ENCODE results near the gene SYNPO2.

The SYNPO2 gene

GRCh38 chr4:118881512-118882146 lies 7.0 kb upstream of the SYNPO2 start:
- Histone ChIP-seq H3K36me3 (ENCODE audit: insufficient read depth, low read depth, low read length) (no peaks in the 10 kb centered on the region), H3K27me3 (ENCODE audit: insufficient read depth, low read length) (no peaks in the 10 kb centered on the region), H3K4me1 (ENCODE audit: insufficient read depth, low read length) (no peaks in the 10 kb centered on the region; the same call in 1 of the 2 replicates), H3K27ac (ENCODE audit: low read length) (no peak overlapping the region), H3K4me3 (ENCODE audit: low read length) (no peak overlapping the region), H3K9ac (ENCODE audit: low read depth, low read length) (no peak overlapping the region), H3K9me3 (ENCODE audit: insufficient read depth, low read depth, low read length) (no peaks in the 10 kb centered on the region; the same call in 1 of the 2 replicates)

DNA sequence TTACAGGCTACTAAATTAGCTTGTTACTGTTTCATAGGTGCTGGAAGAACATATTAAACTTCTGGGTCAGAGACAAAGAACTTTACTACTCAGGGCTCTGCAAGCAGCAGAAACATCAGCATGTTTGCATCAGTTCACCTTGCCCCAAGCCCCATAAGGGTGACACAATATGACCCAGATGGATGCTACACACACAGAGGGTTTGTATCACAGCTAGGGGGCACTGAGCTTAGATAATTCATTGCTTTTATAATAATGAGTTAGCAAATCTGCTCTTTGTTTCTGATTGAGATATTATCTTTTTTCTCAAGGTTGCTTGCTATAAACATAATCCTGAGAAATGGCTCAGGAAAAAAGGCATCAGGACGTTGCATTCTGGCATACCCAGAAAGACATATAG lies 4.8 kb upstream of the SYNPO2 start:
- H3K9me3 ChIP-seq (ENCODE audit: insufficient read depth, low read depth, low read length): no peaks in the 10 kb centered on the region
- H3K9ac ChIP-seq (ENCODE audit: low read depth, low read length): no peak overlapping the region
- H3K4me3 ChIP-seq (ENCODE audit: low read length): no peak overlapping the region
- no peaks in the 10 kb centered on the region for H3K36me3 ChIP-seq (ENCODE audit: insufficient read depth, low read depth, low read length)
- peaks cover 12% of the 10 kb centered on the region; the same call in 1 of the 2 replicates for H3K27me3 ChIP-seq (ENCODE audit: insufficient read depth, low read length)
- peaks cover 6% of the 10 kb centered on the region for H3K4me1 ChIP-seq (ENCODE audit: insufficient read depth, low read length)
- H3K27ac ChIP-seq (ENCODE audit: low read length): no peak overlapping the region

DNA sequence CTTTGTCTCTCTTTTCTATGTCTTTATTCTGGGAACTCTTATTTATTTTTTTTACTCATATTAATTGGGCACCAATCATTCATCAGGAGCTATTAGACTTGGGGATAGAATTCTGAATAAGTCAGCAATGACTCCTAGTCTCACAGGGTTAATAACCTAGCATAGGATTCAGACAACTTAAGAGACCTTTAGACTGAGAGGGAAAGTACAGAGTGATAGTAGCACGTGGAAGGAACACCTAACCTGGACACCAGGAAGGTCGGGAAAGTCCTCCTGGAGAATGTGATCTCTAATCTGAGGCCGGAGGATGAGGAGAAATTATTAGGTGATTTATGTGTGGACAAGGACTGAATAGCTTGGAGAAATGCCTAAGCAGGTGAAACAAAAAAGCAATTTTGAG lies 3.9 kb upstream of the SYNPO2 start:
- Histone ChIP-seq H3K36me3 (ENCODE audit: insufficient read depth, low read depth, low read length) (no peaks in the 10 kb centered on the region), H3K9me3 (ENCODE audit: insufficient read depth, low read depth, low read length) (no peaks in the 10 kb centered on the region), H3K27me3 (ENCODE audit: insufficient read depth, low read length) (peaks cover 18% of the 10 kb centered on the region), H3K4me3 (ENCODE audit: low read length) (no peak overlapping the region), H3K9ac (ENCODE audit: low read depth, low read length) (no peak overlapping the region), H3K4me1 (ENCODE audit: insufficient read depth, low read length) (peaks cover 6% of the 10 kb centered on the region), H3K27ac (ENCODE audit: low read length) (no peak overlapping the region)

DNA sequence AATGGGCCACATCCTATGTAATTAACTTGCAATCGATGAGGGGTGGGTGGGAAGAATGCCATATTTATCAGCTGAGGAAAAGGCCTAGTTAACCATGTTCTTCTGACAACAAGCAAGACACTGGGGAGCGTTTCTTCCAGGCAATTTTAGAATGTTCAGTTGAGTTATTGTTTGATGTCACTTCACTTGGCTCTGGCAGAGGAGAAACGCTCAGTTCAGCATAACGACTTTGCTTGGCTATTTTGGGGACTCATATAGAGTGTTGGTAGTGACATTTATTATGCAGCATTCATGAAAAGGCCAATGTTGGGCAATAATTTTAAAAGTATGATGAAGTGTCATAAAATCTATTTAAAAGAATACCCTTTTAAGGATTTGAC lies 648 bp downstream of the SYNPO2 start:
- Histone ChIP-seq H3K4me1 (ENCODE audit: insufficient read depth, low read length) (peaks cover 6% of the 10 kb centered on the region), H3K27ac (ENCODE audit: low read length) (no peak overlapping the region), H3K27me3 (ENCODE audit: insufficient read depth, low read length) (peaks cover 18% of the 10 kb centered on the region), H3K4me3 (ENCODE audit: low read length) (peak overlapping the region; percentile 71), H3K9me3 (ENCODE audit: insufficient read depth, low read depth, low read length) (no peaks in the 10 kb centered on the region), H3K9ac (ENCODE audit: low read depth, low read length) (no peak overlapping the region), H3K36me3 (ENCODE audit: insufficient read depth, low read depth, low read length) (no peaks in the 10 kb centered on the region)

DNA sequence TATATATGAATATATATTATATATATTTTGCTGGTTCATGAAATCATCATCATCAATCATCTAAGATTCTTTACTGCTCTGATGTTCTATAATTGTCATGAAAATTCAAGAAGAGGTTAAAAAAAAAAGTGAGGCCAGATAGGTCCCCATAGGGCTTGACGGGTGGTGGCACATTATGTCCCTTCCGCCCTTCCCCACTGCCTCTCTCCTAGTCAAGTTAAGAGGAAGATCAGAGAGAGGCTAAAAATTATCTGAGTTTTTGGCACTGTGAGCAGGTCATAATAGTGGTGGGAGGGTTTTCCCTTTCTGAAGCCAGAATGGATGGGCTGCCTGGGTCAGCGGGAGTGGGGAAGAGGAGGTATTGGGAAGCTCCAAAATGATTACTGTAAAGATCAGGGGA lies 5.4 kb downstream of the SYNPO2 start:
- Histone ChIP-seq H3K9ac (ENCODE audit: low read depth, low read length) (no peak overlapping the region), H3K9me3 (ENCODE audit: insufficient read depth, low read depth, low read length) (no peaks in the 10 kb centered on the region), H3K27ac (ENCODE audit: low read length) (no peak overlapping the region), H3K36me3 (ENCODE audit: insufficient read depth, low read depth, low read length) (no peaks in the 10 kb centered on the region), H3K27me3 (ENCODE audit: insufficient read depth, low read length) (peaks cover 5% of the 10 kb centered on the region), H3K4me1 (ENCODE audit: insufficient read depth, low read length) (no peaks in the 10 kb centered on the region; the same call in 1 of the 2 replicates), H3K4me3 (ENCODE audit: low read length) (no peak overlapping the region)

- no peak overlapping the region for H3K27ac ChIP-seq (ENCODE audit: low read length)
Measured at GRCh38 chr4:118898221-118898620, 9.6 kb downstream of the SYNPO2 start.

GRCh38 chr4:118898684-118899138 lies 10.1 kb downstream of the SYNPO2 start:
- Histone ChIP-seq H3K9ac (ENCODE audit: low read depth, low read length) (no peak overlapping the region), H3K4me1 (ENCODE audit: insufficient read depth, low read length) (no peaks in the 10 kb centered on the region), H3K4me3 (ENCODE audit: low read length) (no peak overlapping the region), H3K9me3 (ENCODE audit: insufficient read depth, low read depth, low read length) (no peaks in the 10 kb centered on the region), H3K27me3 (ENCODE audit: insufficient read depth, low read length) (no peaks in the 10 kb centered on the region), H3K36me3 (ENCODE audit: insufficient read depth, low read depth, low read length) (no peaks in the 10 kb centered on the region), H3K27ac (ENCODE audit: low read length) (no peak overlapping the region)

More at GRCh38 chr4:118898221-118898620, 9.6 kb downstream of the SYNPO2 start:
- no peaks in the 10 kb centered on the region for H3K36me3 ChIP-seq (ENCODE audit: insufficient read depth, low read depth, low read length)
- H3K9ac ChIP-seq (ENCODE audit: low read depth, low read length): no peak overlapping the region
- H3K27me3 ChIP-seq (ENCODE audit: insufficient read depth, low read length): no peaks in the 10 kb centered on the region
- no peaks in the 10 kb centered on the region for H3K9me3 ChIP-seq (ENCODE audit: insufficient read depth, low read depth, low read length)
- no peak overlapping the region for H3K4me3 ChIP-seq (ENCODE audit: low read length)
- H3K4me1 ChIP-seq (ENCODE audit: insufficient read depth, low read length): no peaks in the 10 kb centered on the region

DNA sequence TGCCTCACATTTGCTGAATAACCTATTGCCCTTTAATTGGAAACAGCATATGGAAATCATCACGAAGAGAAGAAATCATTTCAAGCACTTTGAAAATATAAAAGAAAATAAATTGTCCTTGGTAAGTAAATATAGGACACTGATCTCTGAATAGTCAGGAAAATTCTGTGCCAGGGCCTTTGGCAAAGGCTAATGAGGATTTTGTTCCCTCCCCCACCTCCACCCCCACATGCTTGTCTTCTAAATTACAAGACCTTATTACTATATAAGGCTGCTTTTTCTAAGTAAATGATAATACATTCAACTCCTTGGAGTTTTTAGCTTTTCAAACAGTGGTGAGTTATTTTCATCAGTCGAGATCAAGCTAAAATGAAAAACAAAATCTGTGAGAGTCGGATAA lies 15.8 kb downstream of the SYNPO2 start:
- H3K4me3 ChIP-seq (ENCODE audit: low read length): no peak overlapping the region
- H3K27ac ChIP-seq (ENCODE audit: low read length): no peak overlapping the region
- H3K27me3 ChIP-seq (ENCODE audit: insufficient read depth, low read length): no peaks in the 10 kb centered on the region
- no peaks in the 10 kb centered on the region for H3K36me3 ChIP-seq (ENCODE audit: insufficient read depth, low read depth, low read length)
- H3K9ac ChIP-seq (ENCODE audit: low read depth, low read length): no peak overlapping the region
- no peaks in the 10 kb centered on the region for H3K4me1 ChIP-seq (ENCODE audit: insufficient read depth, low read length)
- H3K9me3 ChIP-seq (ENCODE audit: insufficient read depth, low read depth, low read length): no peaks in the 10 kb centered on the region

DNA sequence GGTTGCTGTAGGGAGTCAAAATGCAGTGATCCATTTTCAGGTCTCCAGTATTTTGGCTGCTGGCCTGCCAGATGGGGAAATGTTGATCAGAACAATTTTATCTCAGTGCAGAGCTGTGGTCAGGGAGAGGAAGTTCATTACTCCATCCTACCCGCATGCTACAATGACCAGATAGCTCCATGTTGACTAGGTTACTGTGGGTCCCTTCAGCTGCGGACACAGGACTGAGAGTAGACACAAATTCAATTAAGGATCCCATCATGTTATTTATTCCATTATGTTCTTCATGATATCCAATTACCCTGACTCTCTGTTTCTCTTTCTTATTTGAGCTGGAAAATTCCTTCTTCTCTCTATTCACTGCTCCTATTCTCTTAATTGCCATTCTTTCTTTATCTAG lies 16.3 kb downstream of the SYNPO2 start:
- H3K27ac ChIP-seq (ENCODE audit: low read length): no peak overlapping the region
- no peaks in the 10 kb centered on the region for H3K36me3 ChIP-seq (ENCODE audit: insufficient read depth, low read depth, low read length)
- H3K4me3 ChIP-seq (ENCODE audit: low read length): no peak overlapping the region
- no peaks in the 10 kb centered on the region for H3K9me3 ChIP-seq (ENCODE audit: insufficient read depth, low read depth, low read length)
- H3K9ac ChIP-seq (ENCODE audit: low read depth, low read length): no peak overlapping the region
- H3K4me1 ChIP-seq (ENCODE audit: insufficient read depth, low read length): no peaks in the 10 kb centered on the region
- H3K27me3 ChIP-seq (ENCODE audit: insufficient read depth, low read length): no peaks in the 10 kb centered on the region

DNA sequence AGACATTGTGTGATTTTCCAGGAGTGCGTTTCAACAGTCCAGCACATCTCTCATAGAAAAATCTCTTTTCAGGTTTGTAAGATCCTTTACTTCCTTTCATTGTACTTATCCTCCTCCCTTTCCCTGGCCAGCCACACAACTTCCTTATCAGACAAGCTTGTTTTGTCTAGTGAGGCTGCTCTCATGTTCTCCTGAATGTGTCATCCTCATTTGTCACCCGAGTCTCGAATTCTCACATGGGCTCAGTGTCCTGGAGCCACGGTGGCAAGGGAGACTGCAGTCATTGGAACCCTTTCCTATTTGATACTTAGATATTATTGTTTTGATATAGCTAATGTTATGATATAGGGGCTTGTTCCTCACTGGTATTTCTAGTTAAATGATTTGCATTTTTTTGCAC lies 16.9 kb downstream of the SYNPO2 start:
- H3K27ac ChIP-seq (ENCODE audit: low read length): no peak overlapping the region
- no peaks in the 10 kb centered on the region for H3K9me3 ChIP-seq (ENCODE audit: insufficient read depth, low read depth, low read length)
- H3K4me1 ChIP-seq (ENCODE audit: insufficient read depth, low read length): no peaks in the 10 kb centered on the region
- H3K9ac ChIP-seq (ENCODE audit: low read depth, low read length): no peak overlapping the region
- H3K27me3 ChIP-seq (ENCODE audit: insufficient read depth, low read length): no peaks in the 10 kb centered on the region
- no peaks in the 10 kb centered on the region for H3K36me3 ChIP-seq (ENCODE audit: insufficient read depth, low read depth, low read length)
- no peak overlapping the region for H3K4me3 ChIP-seq (ENCODE audit: low read length)

GRCh38 chr4:118909173-118909956 lies 20.7 kb downstream of the SYNPO2 start:
- H3K9ac ChIP-seq (ENCODE audit: low read depth, low read length): no peak overlapping the region
- H3K36me3 ChIP-seq (ENCODE audit: insufficient read depth, low read depth, low read length): no peaks in the 10 kb centered on the region
- no peaks in the 10 kb centered on the region for H3K27me3 ChIP-seq (ENCODE audit: insufficient read depth, low read length)
- no peak overlapping the region for H3K4me3 ChIP-seq (ENCODE audit: low read length)
- H3K9me3 ChIP-seq (ENCODE audit: insufficient read depth, low read depth, low read length): no peaks in the 10 kb centered on the region
- no peak overlapping the region for H3K27ac ChIP-seq (ENCODE audit: low read length)
- no peaks in the 10 kb centered on the region for H3K4me1 ChIP-seq (ENCODE audit: insufficient read depth, low read length)

DNA sequence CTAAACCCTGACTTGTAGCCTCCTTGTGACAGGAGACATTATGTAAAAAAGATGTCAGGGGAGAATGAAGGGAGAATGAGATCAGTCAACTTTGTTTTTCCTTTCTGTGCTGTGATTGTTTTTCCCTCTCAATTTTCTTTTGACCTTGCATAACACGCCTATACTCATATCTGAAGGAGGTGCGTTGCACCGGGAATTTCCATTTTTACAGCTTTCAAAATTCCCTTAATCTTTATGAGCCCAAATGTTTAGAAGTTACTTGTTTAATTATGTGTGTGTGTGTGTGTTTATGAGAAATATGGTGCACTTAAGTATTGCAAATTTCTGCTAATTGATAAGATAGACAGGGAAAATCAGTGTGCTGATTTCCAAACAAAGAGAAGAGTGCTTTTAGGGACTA lies 21.6 kb downstream of the SYNPO2 start:
- no peaks in the 10 kb centered on the region for H3K4me1 ChIP-seq (ENCODE audit: insufficient read depth, low read length)
- H3K9me3 ChIP-seq (ENCODE audit: insufficient read depth, low read depth, low read length): no peaks in the 10 kb centered on the region
- H3K27me3 ChIP-seq (ENCODE audit: insufficient read depth, low read length): no peaks in the 10 kb centered on the region
- H3K36me3 ChIP-seq (ENCODE audit: insufficient read depth, low read depth, low read length): no peaks in the 10 kb centered on the region
- H3K27ac ChIP-seq (ENCODE audit: low read length): no peak overlapping the region
- H3K4me3 ChIP-seq (ENCODE audit: low read length): no peak overlapping the region
- H3K9ac ChIP-seq (ENCODE audit: low read depth, low read length): no peak overlapping the region

Measured in iPS-20b (cell line).